Caco-2 (cell line): ENCODE results near the gene GPR37. TPM values are rescaled to one million over a fixed set of nuclear protein-coding genes. Genes with fewer than 3 reads are reported as not detected.

Source experiments
- BruUV-seq: library from RNA; stranded (reverse); fragments of 400-500 nt; replicated peaks from 2 replicates; lab custom pipeline; 2021; lab: Mats Ljungman, UMichigan
- CTCF ChIA-PET: fragments of 300-600 bp; sonication (Branson Sonifier 250); formaldehyde crosslinking; loops from one replicate; lab custom pipeline; 2022; ENCODE audit warnings: antibody characterized with exemption; lab: Charles Lee
- POLR2A ChIA-PET: fragments of 300-600 bp; sonication (Branson Sonifier 250); formaldehyde crosslinking; loops from one replicate; lab custom pipeline; 2022; ENCODE audit warnings: antibody characterized with exemption; lab: Charles Lee
- DNase-seq, 2 experiments: peaks; one replicate each; pipeline versions ENCODE4 v3.0.0 to v3.0.0-alpha.2; 2020 to 2022
- H3K27me3 ChIP-seq: replicated peaks from 2 replicates; pipeline ENCODE4 v1.6.0; 2011; ENCODE audit warnings: low read length; ENCODE audit not compliant: control insufficient read depth, insufficient read depth
- H3K36me3 ChIP-seq: 2 replicates; pipeline ENCODE4 v1.5.1; 2011; ENCODE audit warnings: low read length; ENCODE audit not compliant: control insufficient read depth, insufficient read depth
- H3K4me1 ChIP-seq: fragments of 250-450 bp; sonication (Bioruptor Pico); 2 replicates; pipeline ENCODE4 v1.5.1; 2020; ENCODE audit warnings: mild to moderate bottlenecking
- H3K4me3 ChIP-seq: 2 replicates; pipeline ENCODE4 v1.5.1; 2011; ENCODE audit warnings: low read depth, mild to moderate bottlenecking, control low read depth, low read length
- H3K9me3 ChIP-seq: fragments of 250-450 bp; sonication (Bioruptor Pico); 2 replicates; pipeline ENCODE4 v1.5.1; 2020; ENCODE audit warnings: mild to moderate bottlenecking, moderate library complexity
- H3K27ac Mint-ChIP-seq: one replicate; pipeline ENCODE4 v1.8.0; 2022; ENCODE audit warnings: mixed read lengths; ENCODE audit not compliant: unreplicated experiment
- H3K27me3 Mint-ChIP-seq: one replicate; pipeline ENCODE4 v1.8.0; 2022; ENCODE audit warnings: mixed read lengths; ENCODE audit not compliant: insufficient read depth, unreplicated experiment
- H3K36me3 Mint-ChIP-seq: one replicate; pipeline ENCODE4 v1.8.0; 2022; ENCODE audit warnings: mild to moderate bottlenecking, mixed read lengths; ENCODE audit not compliant: insufficient read depth, unreplicated experiment
- H3K4me1 Mint-ChIP-seq: one replicate; pipeline ENCODE4 v1.8.0; 2022; ENCODE audit warnings: low read depth, mixed read lengths; ENCODE audit not compliant: unreplicated experiment
- H3K4me3 Mint-ChIP-seq: one replicate; pipeline ENCODE4 v1.8.0; 2022; ENCODE audit warnings: mild to moderate bottlenecking, moderate library complexity, mixed read lengths; ENCODE audit not compliant: unreplicated experiment
- H3K9me3 Mint-ChIP-seq: one replicate; pipeline ENCODE4 v1.8.0; 2022; ENCODE audit warnings: mixed read lengths; ENCODE audit not compliant: unreplicated experiment
- intact Hi-C: fragments of 100-400 bp; cut with micrococcal nuclease; formaldehyde crosslinking; loops from one replicate; pipeline ENCODE4 v1.10.0; 2022; ENCODE audit not compliant: unreplicated experiment
- total RNA-seq: library from RNA; stranded (reverse); gene quantifications from 2 replicates; pipeline ENCODE4 v1.2.3, GENCODE V29; 2022
- TF ChIP-seq, protein P1 (sequence below), 2 experiments: fragments of 200-600 bp in 1 of 2; IDR thresholded peaks; 1 replicate in 1 of 2; 2 replicates in 1 of 2; pipeline versions ENCODE4 v1.5.1 to v1.8.0; 2011 to 2022; ENCODE audit warnings: antibody characterized with exemption in 1 of 2, control low read depth in 1 of 2, inconsistent platforms in 1 of 2, low read depth in 1 of 2, low read length in 1 of 2, mild to moderate bottlenecking in 1 of 2, moderate library complexity in 1 of 2; ENCODE audit not compliant: insufficient read depth in 1 of 2, severe bottlenecking in 1 of 2, unreplicated experiment in 1 of 2

The GPR37 gene
- total RNA-seq, 1 experiment from 2014 or later = 0.50 TPM

DNA sequence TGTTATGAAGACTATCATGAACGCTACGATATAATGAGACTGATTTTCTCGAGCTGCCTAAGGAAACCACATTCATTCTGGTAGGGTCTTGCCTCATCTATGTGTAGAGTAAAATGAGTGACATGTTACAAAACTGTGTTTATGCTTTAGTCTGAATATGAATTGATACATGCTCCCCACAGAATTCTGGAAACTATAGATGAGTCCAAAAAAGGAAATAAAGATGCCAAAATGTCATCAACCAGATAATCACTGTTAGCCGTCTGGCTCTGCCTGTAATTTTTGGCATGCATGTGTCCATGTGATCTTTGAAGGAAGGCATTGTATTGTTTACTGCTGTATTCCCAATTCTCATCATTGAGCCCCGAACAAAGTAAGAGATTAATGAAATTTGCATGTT, 42.6 kb upstream of the GPR37 start:
- TF ChIP-seq, protein P1, sequence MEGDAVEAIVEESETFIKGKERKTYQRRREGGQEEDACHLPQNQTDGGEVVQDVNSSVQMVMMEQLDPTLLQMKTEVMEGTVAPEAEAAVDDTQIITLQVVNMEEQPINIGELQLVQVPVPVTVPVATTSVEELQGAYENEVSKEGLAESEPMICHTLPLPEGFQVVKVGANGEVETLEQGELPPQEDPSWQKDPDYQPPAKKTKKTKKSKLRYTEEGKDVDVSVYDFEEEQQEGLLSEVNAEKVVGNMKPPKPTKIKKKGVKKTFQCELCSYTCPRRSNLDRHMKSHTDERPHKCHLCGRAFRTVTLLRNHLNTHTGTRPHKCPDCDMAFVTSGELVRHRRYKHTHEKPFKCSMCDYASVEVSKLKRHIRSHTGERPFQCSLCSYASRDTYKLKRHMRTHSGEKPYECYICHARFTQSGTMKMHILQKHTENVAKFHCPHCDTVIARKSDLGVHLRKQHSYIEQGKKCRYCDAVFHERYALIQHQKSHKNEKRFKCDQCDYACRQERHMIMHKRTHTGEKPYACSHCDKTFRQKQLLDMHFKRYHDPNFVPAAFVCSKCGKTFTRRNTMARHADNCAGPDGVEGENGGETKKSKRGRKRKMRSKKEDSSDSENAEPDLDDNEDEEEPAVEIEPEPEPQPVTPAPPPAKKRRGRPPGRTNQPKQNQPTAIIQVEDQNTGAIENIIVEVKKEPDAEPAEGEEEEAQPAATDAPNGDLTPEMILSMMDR (IDR thresholded peaks at IDR 0.05; ENCODE audit: insufficient read depth in 1 of 2, low read depth in 1 of 2, low read length in 1 of 2, severe bottlenecking in 1 of 2, unreplicated experiment in 1 of 2) = no peak
- no peak overlapping the region for H3K27ac Mint-ChIP-seq
- H3K9me3 Mint-ChIP-seq = no peaks in the 10 kb centered on the region
- CTCF ChIA-PET = no interaction called here
- H3K36me3 Mint-ChIP-seq = no peaks in the 10 kb centered on the region
- no peaks in the 10 kb centered on the region for H3K4me1 ChIP-seq
- no peaks in the 10 kb centered on the region for H3K36me3 ChIP-seq
- BruUV-seq = no TSS peak
- H3K9me3 ChIP-seq = no peaks in the 10 kb centered on the region
- H3K4me1 Mint-ChIP-seq = no peaks in the 10 kb centered on the region
- H3K27me3 ChIP-seq = no peaks in the 10 kb centered on the region
- intact Hi-C loops = no loop called here
- DNase-seq = no peak
- no peak overlapping the region for H3K4me3 ChIP-seq
- POLR2A ChIA-PET = no interaction called here
- H3K27me3 Mint-ChIP-seq = no peaks in the 10 kb centered on the region
- H3K4me3 Mint-ChIP-seq = no peak overlapping the region

DNA sequence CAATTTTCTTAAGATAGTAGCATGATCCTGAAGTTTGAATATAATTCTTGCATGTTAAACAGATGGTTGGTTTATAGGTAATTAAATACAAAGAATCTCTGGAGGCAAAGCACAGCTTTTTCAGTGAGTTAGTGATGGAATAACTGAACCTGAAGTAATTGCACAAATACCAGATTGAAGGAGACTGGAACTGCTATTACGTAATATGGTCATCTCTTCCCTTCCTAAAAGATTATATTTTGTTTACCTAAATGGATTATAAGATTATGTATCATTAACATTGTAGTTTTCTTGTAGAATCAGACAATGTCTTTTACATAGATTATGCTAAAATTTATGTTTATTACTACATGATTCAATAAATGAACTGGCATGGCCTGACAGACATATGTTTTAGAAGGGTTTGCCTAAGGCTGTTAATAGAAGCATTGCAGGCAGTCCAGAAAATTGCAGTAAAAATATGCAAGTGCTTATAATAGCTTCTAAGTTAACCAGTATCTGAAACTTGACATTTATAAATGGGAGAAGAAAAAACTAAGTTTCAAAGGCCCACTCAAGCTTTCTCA, 35.8 kb upstream of the GPR37 start:
- Histone ChIP-seq H3K4me3 (no peak overlapping the region), H3K36me3 (no peaks in the 10 kb centered on the region), H3K27me3 (no peaks in the 10 kb centered on the region), H3K9me3 (peaks cover 5% of the 10 kb centered on the region; the same call in 1 of the 2 replicates), H3K4me1 (no peaks in the 10 kb centered on the region)
- Mint-ChIP-seq H3K4me3 (no peak overlapping the region), H3K9me3 (no peaks in the 10 kb centered on the region), H3K4me1 (peaks cover 4% of the 10 kb centered on the region), H3K36me3 (no peaks in the 10 kb centered on the region), H3K27me3 (no peaks in the 10 kb centered on the region), H3K27ac (no peak overlapping the region)
- POLR2A ChIA-PET = no interaction called here
- CTCF ChIA-PET = no interaction called here
- TF ChIP-seq, protein P1 (IDR thresholded peaks at IDR 0.05; ENCODE audit: insufficient read depth in 1 of 2, low read depth in 1 of 2, low read length in 1 of 2, severe bottlenecking in 1 of 2, unreplicated experiment in 1 of 2) = no peak
- DNase-seq = no peak
- intact Hi-C loops = no loop called here
- no TSS peak for BruUV-seq

DNA sequence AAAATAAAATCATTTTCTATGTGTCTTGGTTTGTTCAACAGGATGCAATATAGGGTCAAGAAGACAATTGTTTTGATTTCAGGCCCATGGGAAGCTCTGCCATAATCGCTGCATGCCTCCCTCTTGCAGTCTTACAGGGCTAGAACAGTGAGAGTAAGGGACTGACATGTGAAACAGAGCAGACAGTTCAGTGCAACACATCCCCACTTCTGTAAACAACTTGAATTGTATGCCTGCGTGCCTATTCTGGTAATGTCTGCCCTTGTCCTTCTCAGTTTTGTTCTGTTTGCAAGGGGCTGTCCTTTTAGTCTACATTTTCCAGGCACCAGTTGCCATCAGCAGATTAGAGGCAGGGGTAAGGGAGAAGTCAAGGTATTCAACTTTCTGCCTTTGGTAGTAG, 34.8 kb upstream of the GPR37 start:
- Mint-ChIP-seq H3K9me3 (no peaks in the 10 kb centered on the region), H3K36me3 (no peaks in the 10 kb centered on the region), H3K27ac (no peak overlapping the region), H3K27me3 (no peaks in the 10 kb centered on the region), H3K4me1 (peaks cover 9% of the 10 kb centered on the region), H3K4me3 (no peak overlapping the region)
- Histone ChIP-seq H3K4me1 (no peaks in the 10 kb centered on the region), H3K4me3 (no peak overlapping the region), H3K36me3 (no peaks in the 10 kb centered on the region), H3K27me3 (no peaks in the 10 kb centered on the region), H3K9me3 (peaks cover 5% of the 10 kb centered on the region; the same call in 1 of the 2 replicates)
- intact Hi-C loops = no loop called here
- no peak for DNase-seq
- TF ChIP-seq, protein P1 (IDR thresholded peaks at IDR 0.05; ENCODE audit: insufficient read depth in 1 of 2, low read depth in 1 of 2, low read length in 1 of 2, severe bottlenecking in 1 of 2, unreplicated experiment in 1 of 2) = no peak
- POLR2A ChIA-PET = no interaction called here
- CTCF ChIA-PET = no interaction called here
- BruUV-seq = no TSS peak
